IPS-NIHi11 (cell line): ENCODE measurements around the gene RIMKLA.
A peak's percentile ranks its signal among the peaks of the same experiment; 100 is the strongest.

Experiments
- DNase-seq: peaks from one replicate; pipeline ENCODE4 v3.0.0; 2012; ENCODE audit warnings: mixed read lengths, low spot score

Gene RIMKLA

DNA sequence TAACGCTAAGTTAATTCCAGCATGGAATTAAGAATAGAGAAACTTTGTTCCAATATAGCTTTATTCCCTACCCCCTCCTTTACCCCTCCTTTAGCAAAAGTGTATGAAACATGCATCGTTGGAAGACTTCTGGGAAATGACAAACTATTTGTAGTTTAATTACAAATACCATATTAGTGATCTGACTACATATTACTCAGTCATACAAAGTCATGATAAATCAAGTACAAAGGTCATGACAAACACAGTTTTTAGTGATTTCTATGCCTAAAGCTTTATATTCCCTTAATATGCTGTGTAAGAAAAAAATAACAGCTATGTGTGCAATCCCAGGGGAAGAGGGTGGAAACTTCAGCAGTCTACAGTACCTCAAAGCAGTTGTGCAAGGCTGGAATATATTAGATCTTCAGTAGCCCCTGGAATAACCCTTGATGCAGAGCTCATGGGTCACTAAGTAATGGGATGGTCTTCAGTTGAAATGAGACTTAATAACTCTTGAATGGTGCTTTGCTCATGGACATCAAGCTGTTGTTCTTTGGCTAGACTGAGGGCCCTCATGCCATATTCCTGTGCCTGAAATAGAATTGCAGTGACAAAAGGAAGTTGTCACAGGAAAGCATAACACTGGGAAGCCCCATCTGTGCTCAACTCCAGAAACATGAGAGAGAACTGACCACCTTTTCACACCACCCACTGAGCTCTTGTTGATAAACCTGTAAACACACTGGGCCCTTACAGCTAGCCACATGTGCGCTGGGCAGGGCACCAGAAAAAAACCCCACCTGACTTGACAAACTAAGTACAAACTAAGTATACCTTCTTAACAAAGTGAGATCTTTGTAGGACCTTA lies 49.9 kb downstream of the RIMKLA start:
- DNase-seq = no peak

DNA sequence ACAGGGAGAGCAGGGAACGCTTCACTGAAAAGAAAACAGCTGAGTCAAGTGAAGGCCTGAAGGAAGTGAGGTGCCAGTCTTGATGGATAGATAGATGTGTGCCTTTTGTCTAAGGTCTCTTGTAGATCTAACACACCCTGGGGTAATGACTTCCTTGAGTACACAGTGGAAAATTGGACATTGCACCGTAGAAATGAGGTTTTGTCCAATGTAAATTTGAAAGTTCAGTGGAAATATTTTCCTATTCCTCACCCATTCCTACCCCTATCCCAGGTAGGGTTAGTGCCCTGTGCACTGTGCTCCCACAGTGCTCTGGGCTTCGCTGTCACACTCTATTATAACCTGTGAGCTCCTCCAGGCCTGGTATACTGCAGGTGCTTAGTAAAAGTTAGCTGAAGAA lies 50.9 kb downstream of the RIMKLA start:
- no peak for DNase-seq

DNA sequence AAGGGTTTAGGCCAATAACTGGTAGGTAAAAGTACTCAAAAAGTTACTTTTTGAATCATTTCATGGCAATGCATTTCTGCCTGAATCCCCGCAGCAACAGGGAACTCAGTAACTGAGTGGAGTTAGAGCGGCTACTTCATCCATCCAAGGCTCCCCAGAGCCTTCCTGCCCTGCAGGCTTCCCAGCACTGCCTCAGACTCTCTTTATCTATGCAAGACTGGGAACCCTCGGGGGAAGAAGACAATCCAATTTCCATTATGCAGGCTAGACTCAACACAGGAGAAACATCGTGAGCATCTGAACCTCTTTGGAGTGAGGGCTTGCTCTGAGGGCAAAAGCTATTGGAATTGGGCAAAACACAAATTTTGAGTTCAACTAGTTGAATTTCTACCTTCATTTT lies 52.1 kb downstream of the RIMKLA start:
- no peak for DNase-seq

DNA sequence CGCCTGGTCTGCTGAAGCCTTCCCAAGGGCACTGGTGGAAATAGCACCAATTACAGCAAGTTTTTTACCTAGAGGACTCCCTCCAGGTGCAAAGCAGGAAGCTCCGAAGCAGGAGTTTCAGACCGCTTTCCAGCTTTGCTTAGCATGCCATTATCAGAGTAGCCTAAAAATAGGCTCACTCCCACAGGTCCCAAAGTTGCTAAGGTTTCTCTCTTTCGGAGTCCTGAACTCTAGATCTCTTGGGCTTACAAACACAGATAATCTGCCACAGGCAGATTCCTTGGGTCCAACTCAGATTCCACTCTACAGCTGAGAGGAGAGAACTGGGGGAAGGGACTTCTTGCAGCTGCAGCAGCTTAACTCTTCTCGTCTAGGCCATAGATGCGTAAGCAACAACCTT lies 52.8 kb downstream of the RIMKLA start:
- DNase-seq = no peak

DNA sequence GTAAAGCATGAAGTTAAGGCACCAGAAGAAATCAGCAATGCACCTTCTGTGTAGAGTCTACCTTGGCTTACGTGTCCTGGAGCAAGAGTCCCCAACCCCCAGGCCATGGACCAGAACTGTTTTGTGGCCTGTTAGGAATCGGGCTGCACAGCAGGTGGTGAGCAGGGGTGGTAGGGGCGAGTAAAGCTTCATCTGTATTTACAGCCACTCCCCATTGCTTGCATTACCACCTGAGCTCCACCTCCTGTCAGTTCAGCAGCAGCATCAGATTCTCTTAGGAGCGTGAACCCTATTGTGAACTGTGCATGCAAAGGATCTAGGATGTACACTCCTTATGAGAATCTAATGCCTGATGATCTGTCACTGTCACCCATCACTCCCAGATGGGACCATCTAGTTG lies 53.7 kb downstream of the RIMKLA start:
- DNase-seq = no peak

DNA sequence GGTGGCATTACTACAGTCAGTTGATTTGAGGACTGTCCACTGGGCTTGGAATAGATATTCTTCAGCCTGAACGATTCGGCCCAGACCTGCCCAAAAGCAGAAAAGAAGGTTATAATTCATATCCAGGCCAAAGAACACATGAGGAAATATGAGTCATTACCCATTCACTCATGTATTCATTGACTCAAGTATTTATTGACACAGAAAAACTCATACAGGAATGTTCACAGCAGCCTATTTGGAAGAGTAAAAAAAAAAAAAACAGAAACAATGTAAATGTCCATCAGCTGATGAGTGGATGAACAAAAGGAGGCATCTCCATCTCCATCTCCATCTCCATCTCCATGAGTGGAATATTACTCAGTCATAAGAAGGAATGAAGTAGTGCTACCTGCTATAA lies 59.3 kb downstream of the RIMKLA start:
- no peak for DNase-seq

DNA sequence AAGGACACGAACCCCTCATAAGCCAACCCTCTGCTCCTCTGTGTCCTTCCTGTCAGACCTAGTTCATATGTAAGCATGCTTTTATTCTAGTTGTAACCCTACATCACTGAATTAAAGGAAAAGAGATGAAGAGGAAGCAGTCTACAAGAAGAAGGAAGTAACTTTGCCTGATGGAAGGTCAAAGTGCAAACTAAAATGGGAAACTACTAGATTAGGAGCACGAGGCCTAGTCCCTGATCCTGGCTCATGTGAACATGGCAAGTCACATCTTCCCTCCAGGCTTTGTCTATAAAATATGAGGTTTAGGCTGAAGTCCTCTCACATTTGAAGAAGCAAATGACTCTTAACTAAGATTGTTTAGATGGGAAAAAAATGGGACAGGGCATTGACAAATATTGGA lies 62.1 kb downstream of the RIMKLA start:
- DNase-seq = no peak

DNA sequence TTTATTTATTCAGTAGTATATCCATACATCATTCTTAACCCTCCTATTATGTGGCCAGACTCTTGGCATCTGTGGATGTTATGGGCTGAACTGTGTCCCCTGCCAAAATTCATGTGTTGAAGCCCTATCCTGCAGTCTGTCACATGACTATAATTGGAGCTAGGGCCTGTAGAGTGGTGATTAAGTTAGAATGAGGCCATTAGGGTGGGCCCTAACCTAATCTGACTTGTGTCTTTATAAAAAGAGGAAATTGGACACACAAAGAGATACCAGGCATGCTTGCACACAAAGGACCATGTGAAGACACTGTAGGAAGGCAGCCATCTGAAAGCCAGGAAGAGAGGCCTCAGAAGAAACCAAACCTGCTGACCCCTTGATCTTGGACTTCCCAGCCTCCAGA lies 68.7 kb downstream of the RIMKLA start:
- DNase-seq = no peak

DNA sequence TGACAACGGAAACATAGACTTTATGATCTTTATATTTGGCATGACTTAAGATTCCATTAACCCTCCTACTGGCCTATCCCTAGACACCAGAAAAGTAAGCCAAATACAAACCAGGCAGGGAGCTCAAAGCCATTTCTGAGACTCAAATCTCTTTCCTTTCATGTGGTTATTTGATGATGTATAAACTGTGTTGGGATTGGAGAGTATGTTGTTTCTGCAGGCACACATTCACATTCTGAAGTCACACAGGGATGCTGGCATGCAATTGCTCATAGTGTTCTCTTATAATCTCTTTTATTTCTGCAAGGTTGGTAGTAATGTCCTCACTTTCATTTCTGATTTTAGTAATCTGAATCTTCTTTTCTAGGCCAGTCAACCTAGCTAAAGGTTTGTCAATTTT lies 69.5 kb downstream of the RIMKLA start:
- no peak for DNase-seq

DNA sequence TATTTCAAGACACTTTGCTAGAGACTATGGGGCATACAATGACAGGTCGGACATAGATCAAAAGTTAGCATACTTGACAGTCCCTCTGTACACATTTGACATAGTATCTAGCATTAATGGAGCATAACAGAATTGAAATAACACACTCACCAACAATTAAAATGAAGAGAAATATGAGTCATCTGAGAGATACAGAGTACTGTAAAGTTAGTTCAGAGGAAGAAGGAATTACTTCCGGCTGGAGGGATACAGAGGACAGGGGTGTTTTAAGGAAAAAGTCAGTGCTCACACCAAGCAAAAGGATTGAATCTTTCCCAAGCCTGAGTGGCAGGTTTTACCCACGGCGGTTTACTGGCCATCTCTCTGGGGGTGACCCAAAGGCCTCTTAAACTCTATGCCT lies 72.8 kb downstream of the RIMKLA start:
- no peak for DNase-seq

DNA sequence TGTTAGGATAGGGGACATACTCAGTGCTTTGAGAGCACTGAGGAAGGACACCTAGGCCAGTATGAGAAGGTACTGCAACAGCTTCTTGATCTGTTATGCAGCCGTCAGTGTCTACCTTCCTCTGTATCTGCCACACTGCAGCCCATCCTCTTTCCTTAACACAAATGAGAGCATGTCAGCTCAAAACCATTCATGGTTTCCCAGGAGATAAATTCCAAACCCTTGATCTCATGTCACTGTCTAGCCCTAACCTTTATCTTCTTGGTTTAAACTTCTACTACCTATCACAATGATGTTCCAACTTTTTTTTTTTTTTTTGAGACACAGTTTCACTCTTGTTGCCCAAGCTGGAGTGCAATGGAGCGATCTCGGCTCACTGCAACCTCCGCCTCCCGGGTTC lies 73.8 kb downstream of the RIMKLA start:
- no peak for DNase-seq

DNA sequence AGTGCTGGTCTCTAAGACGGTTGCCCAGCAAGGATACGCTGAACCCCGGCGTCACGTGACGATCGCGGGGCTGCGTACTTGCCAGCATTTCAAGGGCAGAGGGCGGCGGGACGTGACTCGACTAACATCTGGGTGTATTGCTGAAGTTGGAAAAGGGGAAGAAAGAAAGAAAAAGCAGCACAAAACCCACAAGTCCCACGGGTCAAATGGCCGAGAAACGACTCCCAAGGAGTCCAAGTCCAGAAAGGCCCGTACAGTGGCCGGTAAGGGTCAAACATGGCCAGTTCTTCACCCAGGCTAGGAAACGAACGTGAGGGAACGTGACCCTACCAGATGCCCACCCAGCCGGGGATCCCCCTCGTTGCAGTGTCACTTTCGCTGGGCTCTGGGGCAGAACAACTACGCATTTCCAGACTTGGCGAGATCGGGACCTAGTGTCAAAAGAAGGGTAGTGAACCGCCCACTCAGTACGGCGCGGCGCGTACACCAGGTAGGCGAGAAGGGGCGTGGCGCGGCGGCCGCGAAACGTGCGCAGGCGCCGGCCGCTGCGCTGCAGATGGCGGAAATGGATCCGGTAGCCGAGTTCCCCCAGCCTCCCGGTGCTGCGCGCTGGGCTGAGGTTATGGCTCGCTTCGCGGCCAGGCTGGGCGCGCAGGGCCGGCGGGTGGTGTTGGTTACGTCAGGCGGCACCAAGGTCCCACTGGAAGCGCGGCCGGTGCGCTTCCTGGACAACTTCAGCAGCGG lies 75.6 kb downstream of the RIMKLA start, which contains the start of the genes PPCS and ZMYND12:
TSS of gene PPCS (plus strand) at position 534 of the 744 bp plus-strand sequence. CDS start at position 557, 23 bp downstream.
TSS of gene ZMYND12 (minus strand) at position 13 of the 744 bp plus-strand sequence. CDS start 25 bp downstream, outside the sequence.
- DNase-seq = peak; percentile 90

DNA sequence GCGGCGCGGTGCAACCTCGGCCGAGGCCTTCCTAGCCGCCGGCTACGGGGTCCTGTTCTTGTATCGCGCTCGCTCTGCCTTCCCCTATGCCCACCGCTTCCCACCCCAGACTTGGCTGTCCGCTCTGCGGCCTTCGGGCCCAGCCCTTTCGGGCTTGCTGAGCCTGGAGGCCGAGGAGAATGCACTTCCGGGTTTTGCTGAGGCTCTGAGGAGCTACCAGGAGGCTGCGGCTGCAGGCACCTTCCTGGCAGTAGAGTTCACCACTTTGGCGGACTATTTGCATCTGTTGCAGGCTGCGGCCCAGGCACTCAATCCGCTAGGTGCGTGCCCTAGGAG lies 76.1 kb downstream of the RIMKLA start:
- DNase-seq = peak; percentile 62

DNA sequence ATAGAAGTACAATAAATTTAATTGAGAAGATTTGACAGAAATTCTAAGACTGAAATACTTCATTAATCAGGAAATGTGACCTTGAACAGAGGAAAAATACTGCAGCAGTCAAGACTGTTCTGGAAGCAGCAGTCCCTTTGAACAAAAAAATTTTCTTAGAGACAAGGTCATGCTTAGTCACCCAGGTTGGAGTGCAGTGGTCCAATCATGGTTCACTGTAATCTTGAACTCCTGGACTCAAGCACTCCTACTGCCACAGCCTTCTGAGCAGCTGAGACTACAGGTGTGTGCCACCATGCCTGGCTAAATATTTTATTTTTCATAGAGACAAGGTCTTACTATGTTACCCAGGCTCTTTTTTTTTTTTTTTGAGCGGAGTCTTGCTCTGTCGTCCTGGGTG lies 80.6 kb downstream of the RIMKLA start:
- no peak for DNase-seq

DNA sequence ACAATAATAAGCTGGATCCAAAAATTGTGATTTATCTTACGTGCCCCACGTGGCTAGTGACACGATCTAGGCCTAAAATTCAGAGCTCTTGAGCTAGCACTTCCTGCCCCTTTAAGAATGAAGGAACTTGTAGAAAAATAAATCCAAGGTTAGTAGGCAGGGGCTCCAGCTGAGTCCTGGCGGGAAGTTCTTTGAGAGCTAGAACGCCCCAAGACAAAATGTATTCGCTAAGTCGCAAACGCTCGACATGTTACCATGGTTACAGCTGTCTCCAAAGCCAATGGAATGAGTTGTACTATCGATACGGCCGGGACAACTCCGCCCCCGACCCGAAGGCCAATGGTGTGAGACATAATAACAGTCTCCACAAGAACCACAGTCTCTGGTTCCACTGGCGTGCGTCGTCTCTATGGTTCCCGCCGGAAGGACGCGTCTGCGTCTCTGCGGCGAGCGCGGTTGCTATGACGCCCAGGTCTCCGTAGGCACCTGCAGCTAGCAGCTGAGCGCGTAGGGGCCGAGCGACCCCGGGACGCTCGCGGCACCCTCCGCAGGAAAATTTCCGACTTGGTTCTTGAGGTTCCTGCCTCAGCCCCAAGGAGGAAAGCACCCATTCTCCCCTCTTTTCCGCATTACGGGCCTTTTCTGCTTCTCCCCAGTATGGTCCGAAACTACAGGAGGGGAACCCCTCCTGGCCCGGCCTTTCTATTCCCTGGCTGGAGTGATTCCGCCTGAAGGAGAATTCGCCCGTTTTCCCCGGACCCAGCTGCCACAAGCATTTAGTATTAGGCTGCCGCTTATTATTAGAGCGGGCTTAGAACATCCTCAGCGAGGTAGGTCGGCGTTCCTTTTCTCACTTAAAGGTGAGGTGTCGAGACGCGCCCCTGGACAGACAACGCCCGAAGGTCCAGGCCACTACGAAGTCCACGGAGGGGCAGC lies 82.5 kb downstream of the RIMKLA start, which contains the start of gene CCDC30:
TSS of gene CCDC30 (plus strand) at position 459 of the 936 bp plus-strand sequence. CDS start 17,266 bp downstream, outside the sequence.
- DNase-seq = peak; percentile 97

DNA sequence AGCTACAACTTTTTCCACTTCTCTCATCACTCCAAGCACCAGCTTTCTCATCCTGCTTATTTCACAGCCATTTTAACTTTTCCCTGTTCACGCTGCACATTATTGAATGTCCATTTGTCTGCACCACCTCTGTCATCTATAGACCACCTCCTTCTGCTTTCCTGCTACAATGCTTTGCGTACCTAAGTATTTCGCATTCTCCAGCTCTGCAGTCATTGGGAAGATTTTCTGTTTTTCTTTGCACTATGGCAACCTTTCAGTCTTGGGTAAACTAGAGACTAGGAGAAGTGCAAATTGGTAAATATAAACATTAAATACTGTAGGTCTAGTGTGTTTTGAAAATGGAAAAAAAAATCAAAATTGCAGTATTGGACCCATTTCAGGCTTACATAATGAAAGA lies 83.3 kb downstream of the RIMKLA start:
- no peak for DNase-seq

DNA sequence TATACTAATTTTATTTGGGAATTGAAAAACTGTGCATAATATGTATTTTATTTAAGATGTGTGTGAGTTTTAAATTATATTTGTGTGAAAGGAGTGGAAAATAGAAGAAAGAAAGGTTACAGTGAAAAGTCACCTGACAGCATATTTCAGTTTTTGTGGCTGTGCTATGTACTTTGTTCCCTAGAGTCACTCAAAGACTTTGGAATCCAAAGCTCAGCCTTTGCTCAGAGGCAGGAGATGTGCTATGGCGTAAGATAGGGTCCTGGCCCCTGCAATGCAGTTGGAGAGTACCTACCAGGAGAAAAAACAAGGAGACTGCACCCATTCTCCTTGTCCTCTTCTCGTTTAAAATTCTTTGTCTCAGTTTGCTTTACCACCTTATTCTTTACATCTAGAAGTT lies 85.4 kb downstream of the RIMKLA start:
- DNase-seq = no peak

DNA sequence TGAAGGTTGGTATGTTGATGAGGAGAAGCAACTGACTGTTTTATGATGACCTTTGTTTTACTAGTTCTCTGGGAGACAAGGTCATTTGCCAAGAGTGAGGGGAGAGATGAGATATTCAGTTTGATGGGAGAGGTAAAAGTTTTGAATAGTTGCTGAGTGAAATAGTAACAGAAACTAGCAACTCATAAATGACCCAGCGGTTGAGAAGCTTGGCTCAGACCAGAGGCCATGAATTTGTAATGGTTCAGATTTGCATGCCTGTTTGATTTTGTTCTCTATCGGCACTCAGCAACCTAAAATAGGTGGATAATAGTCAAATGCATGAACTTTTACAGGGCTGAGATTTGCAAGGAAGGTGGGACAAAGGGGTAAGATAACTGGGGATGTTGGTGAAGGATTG lies 89.1 kb downstream of the RIMKLA start:
- no peak for DNase-seq
